Measurements from ENCODE around the gene MST1. TPM values are rescaled to one million over a fixed set of nuclear protein-coding genes. Genes with fewer than 3 reads are reported as not detected.

Gene MST1
- total and polyA plus RNA-seq, 9 of the 15 experiments (the other 6 are each of a cell fraction or from before 2014, with no cell fraction given): 0.08 to 1.8 (median 0.40) TPM

GRCh38 chr3:49713336-49714105 lies 24.2 kb upstream of the MST1 start:
- Histone ChIP-seq H4K20me1 (replicated peaks; ENCODE audit: control insufficient read depth, insufficient read depth, low read length) (no peaks in the 10 kb centered on the region), H3K79me2 (ENCODE audit: control insufficient read depth, insufficient read depth, low read length) (no peaks in the 10 kb centered on the region), H2AFZ (ENCODE audit: low read depth, low read length) (no peak overlapping the region), H3K27me3 (ENCODE audit: control insufficient read depth in 2 of 2, insufficient read depth in 2 of 2, low read length in 2 of 2) (no peaks in the 10 kb centered on the region), H3K9me3 (replicated peaks; ENCODE audit: control insufficient read depth, insufficient read depth, low read depth, low read length) (no peaks in the 10 kb centered on the region), H3K4me3 (no peak overlapping the region), H3K9ac (ENCODE audit: insufficient read depth in 1 of 2, low read depth in 2 of 2, low read length in 2 of 2) (no peak overlapping the region), H3K9me1 (ENCODE audit: control insufficient read depth, insufficient read depth, low read length) (no peaks in the 10 kb centered on the region), H3K27ac (ENCODE audit: extremely low read depth, low read depth, low read length) (no peak overlapping the region), H3K4me1 (replicated peaks in 1 of 2; ENCODE audit: control insufficient read depth in 2 of 2, insufficient read depth in 2 of 2, low read length in 2 of 2) (no peaks in the 10 kb centered on the region; a peak in 1 of 5 replicates), H3K4me2 (ENCODE audit: insufficient read depth, low read length) (no peak overlapping the region), H3K36me3 (ENCODE audit: control insufficient read depth, insufficient read depth, low read length) (peaks cover 31% of the 10 kb centered on the region; the same call in 2 of the 3 replicates)
- ChIA-PET POLR2A (interaction anchor here (0.7 to 1.3 kb wide), 3 partner anchors 10 to 42 kb away, joined by 3 to 5 read pairs (median 4); partner anchors contain the start of gene GMPPB), CTCF (ENCODE audit: low intra/inter-chr PET ratio) (no interaction called here)
- ATAC-seq (no peak), FAIRE-seq (no peak), DNase-seq (ENCODE audit: extremely low read depth in 1 of 4, low spot score in 3 of 4) (no peak)
- 92% methylated on average over 14 of the region's 25 CpGs for WGBS (ENCODE audit: insufficient coverage, low coverage, missing lambda C conversion rate)
- intact Hi-C loops (cut with micrococcal nuclease): no loop called here
- in situ Hi-C loops (cut with MboI): no loop called here
- no TSS peak for BruUV-seq (replicated peaks)
- peak; percentile 63 for TF ChIP-seq POLR2G (IDR thresholded peaks at IDR 0.05; ENCODE audit: low read depth, low read length)
- 0 out of 2 replicates have a peak, but pooled peaks have one; percentile 6 for TF ChIP-seq POLR2A (conservative IDR thresholded peaks at IDR 0.05)
- no peak for TF ChIP-seq ZBTB33 (CRISPR knock-in tag; IDR thresholded peaks at IDR 0.05)
- no peak for TF ChIP-seq NCOA2 (IDR thresholded peaks at IDR 0.05; ENCODE audit: partially characterized antibody in 2 of 2)
- TF ChIP-seq TBL1XR1 (IDR thresholded peaks at IDR 0.05; ENCODE audit: low read length in 2 of 2): no peak
